SIG-M5 treated with dmso at 0.1 percent for 504 hours (cell line): ENCODE measurements around the gene ZFYVE27.

ENCODE experiments used
- DNase-seq: peaks from one replicate; lab custom pipeline; 2025; ENCODE audit not compliant: unreplicated experiment; lab: John Stamatoyannopoulos, UW

Gene ZFYVE27

GRCh38 chr10:97714401-97715258 is 22.3 kb upstream of the ZFYVE27 start:
- peak; percentile 77 for DNase-seq

GRCh38 chr10:97715259-97715874 is 21.6 kb upstream of the ZFYVE27 start:
- no peak for DNase-seq

GRCh38 chr10:97717627-97718026 is 19.3 kb upstream of the ZFYVE27 start:
- DNase-seq = no peak

GRCh38 chr10:97718178-97718577 is 18.8 kb upstream of the ZFYVE27 start:
- DNase-seq = peak; percentile 32

GRCh38 chr10:97718659-97719142 is 18.2 kb upstream of the ZFYVE27 start:
- peak; percentile 38 for DNase-seq

GRCh38 chr10:97719602-97720001 is 17.3 kb upstream of the ZFYVE27 start:
- no peak for DNase-seq

- no peak for DNase-seq
Observed at GRCh38 chr10:97721871-97722780, 14.8 kb upstream of the ZFYVE27 start.

GRCh38 chr10:97723001-97723400 is 13.9 kb upstream of the ZFYVE27 start:
- DNase-seq = no peak

- peak; percentile 65 for DNase-seq
Observed at GRCh38 chr10:97724341-97724941, 12.5 kb upstream of the ZFYVE27 start.

- no peak for DNase-seq
Observed at GRCh38 chr10:97726636-97727178, 10.2 kb upstream of the ZFYVE27 start.

- DNase-seq = peak; percentile 55
Observed at GRCh38 chr10:97729014-97729413, 7.9 kb upstream of the ZFYVE27 start.

- peak; percentile 71 for DNase-seq
Observed at GRCh38 chr10:97731346-97732051, 5.4 kb upstream of the ZFYVE27 start.

GRCh38 chr10:97732052-97732359 is 4.9 kb upstream of the ZFYVE27 start:
- no peak for DNase-seq

GRCh38 chr10:97733256-97733655 is 3.7 kb upstream of the ZFYVE27 start:
- DNase-seq = no peak

- DNase-seq = no peak
Observed at GRCh38 chr10:97734021-97734420, 2.9 kb upstream of the ZFYVE27 start.

GRCh38 chr10:97736403-97736901 is 476 bp upstream of the ZFYVE27 start:
- DNase-seq = no peak

GRCh38 chr10:97737770-97738265 is 890 bp downstream of the ZFYVE27 start:
- no peak for DNase-seq

- DNase-seq = no peak
Observed at GRCh38 chr10:97738616-97739015, 1.7 kb downstream of the ZFYVE27 start.

GRCh38 chr10:97740613-97741012 is 3.7 kb downstream of the ZFYVE27 start:
- no peak for DNase-seq
